NCI-H128 (cell line): ENCODE results near the gene RREB1.

Source experiments
- DNase-seq: peaks from one replicate; lab custom pipeline; 2025; ENCODE audit not compliant: unreplicated experiment; lab: John Stamatoyannopoulos, UW

Gene RREB1

DNA sequence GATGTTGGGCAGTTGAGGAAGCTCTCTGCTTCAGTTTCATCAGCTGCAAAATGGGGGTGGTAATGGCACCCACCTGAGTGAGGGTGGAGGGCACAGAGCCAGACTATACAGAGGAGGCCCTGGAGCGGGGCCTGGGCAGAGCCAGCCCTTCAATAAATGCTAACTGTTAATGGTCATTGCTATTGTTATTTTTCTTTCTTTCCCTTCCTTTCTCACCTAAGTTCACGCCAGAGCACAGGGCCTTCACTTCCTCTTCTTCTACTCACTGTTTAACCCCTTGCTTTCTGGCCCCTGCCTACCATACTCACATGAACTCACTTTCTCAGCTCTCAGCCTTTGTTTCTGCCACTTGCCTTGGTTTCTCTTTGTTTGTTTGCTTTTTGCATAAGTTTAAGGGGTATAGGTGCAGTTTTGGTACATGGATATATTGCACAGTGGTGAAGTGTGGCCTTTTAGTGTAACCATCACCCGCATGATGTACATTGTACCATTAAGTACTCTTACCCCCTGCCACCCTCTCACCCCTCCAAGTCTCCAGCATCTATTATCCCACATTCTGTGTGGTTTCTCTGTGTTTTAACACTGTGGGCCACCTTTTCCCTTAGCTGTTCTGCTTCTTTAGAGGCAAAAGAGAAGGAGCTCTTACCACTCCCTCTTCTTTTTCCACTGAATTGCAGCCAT, 7.5 kb upstream of the RREB1 start:
- no peak for DNase-seq

DNA sequence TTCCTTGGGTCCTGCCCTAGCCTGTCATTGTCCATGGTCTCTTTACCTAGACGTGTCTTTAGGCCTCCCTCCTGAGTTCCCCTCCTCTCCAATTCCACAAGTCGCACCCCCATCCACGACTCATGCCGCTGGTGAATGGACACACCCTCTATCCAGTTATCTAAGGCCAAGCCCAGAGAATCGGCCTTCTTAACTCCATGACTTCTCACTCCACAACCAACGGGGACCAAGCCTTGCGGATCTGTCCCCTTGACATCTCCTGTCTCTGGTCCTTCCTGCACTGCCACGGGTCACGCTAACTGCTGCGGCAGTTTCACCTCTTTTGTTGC, 7.0 kb upstream of the RREB1 start:
- DNase-seq, result no peak

DNA sequence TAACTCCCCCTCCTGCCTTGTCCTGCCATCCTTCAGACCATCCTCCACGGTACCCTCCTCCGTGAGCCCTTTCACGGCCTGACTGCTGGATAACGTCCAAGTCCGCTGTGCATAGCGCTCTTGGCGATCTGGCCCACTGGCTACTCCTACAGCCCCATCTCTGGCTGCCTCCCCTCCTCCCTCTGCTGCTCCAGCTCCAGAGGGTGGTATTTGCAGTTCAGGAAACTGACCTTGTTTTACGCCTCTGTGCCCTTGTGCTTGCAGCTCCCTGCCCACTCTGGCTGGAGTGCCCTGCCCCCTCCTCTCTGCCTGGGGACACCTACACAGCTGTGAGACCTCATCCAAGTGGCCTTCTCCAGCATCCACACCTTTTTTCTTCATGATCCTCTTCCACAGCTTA, 6.5 kb upstream of the RREB1 start:
- DNase-seq, result no peak

DNA sequence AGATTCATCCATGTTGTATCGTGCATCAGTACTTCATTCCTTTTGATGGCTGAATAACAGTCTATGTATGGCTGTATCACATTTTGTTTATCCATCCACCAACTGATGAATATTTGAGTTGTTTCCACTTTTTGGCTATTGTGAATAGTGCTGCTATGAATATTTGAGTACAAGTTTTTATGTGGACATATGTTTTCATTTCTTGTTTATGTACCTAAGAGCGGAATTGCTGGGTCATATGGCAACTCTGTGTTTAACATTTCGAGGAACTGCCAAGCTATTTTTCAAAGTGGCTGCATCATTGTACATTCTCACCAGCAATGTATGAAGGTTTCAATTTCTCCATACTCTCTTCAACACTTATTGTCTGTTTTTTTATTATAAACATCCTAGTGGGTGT, 3.0 kb upstream of the RREB1 start:
- no peak for DNase-seq

DNA sequence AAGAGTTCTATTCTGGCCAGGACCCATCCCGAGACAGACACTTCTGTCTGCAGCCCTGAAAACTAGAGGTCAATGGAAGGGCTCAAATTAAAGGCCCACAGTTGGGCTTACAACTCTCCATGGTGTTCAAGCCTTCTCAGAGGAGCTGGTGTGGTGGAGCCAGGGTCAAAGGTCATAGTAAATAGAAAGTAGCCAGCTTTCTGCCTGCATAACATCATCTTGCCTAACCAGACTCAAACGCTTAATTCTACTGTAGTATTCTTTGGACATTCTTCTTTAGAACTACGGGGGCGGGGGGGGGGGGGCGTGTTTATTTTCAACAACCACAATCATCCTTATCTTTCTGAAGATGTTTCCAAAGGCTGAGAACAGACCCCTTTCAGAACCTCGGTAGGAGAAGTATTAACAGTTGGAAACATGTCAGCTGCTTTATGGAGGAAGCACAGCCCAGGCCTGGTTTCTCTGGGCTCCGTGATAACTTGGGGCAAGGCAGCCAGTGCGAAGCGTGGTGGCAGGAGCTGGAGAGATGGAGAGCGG, 1.5 kb upstream of the RREB1 start:
- DNase-seq, result no peak

DNA sequence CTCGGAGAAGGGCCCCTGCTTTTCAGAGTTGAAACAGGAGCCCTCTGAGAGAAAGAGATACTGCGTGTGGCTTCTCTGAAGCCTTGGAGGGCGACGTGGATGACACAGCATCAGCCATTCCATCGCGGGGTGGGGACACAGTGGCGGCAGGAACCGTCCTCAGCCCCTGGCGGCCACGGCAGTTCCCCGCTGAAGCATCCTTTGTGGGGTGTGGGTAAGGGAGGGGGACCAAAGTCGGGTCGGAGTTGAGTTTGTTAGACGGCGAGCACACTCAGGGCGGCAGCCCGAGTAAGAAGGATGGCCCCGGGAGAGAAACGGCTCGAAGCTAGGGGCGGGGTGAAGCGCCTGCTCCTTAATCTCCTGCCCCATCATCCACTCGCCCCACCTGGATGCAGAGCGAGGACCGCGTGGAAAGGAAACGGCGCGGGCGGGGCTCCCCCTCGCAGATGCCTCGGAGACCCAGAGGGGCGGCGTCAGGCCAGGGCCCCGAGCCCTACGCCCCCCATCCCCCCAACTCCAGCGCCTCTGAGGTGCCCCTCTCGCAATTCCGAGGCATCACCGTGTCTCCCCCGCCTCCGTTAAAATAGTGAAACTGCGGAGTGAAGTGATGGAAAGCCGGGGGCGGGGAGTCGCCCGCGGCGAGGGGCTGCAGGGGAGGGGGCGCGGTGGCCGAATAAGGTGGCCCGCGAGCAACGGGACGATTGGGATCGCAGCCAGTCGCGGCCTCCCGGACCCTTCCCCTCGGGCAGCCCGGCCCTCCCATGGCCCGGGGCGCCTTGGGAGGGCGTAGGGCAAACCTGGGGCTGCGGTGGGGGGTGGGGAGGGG, 796 bp upstream of the RREB1 start:
- DNase-seq, result no peak

DNA sequence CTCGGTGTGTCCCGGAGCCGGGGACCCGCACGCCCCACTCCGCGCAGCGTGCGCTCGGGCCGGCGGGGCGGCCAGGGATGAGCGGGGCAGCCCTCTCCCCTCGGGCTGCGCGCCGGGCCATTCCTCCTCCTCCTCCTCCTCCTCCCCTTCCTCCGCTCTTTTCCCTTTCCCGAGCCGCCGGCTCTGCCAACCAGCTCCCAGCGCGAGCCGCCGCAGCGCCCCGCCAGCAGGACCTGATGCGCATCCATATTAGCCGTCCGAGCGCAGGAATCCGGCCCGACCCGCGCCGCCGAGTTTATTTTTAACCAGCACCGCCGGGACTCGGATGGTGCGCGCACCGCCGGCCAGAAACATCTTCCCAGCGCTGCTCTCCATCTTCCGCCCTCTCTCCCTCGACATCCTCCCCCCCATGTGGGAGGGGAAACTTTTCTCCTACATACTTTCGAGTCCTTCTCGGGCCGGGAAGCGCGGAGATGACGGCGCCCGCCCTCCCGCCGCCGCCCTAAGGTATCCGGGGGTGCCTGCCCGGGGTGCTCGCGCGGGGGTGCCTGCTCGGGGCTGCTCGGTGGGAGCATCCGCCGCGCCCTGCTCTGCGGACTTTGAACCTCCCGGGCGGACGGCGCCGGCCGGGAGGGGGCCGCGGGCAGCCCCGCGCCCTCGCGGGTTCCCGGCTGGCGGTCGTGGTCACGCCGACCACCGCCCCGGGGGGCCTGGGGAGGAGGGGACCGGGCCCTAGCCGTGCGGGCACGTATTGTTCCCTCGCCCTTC, 619 bp downstream of the RREB1 start:
- DNase-seq, result no peak

DNA sequence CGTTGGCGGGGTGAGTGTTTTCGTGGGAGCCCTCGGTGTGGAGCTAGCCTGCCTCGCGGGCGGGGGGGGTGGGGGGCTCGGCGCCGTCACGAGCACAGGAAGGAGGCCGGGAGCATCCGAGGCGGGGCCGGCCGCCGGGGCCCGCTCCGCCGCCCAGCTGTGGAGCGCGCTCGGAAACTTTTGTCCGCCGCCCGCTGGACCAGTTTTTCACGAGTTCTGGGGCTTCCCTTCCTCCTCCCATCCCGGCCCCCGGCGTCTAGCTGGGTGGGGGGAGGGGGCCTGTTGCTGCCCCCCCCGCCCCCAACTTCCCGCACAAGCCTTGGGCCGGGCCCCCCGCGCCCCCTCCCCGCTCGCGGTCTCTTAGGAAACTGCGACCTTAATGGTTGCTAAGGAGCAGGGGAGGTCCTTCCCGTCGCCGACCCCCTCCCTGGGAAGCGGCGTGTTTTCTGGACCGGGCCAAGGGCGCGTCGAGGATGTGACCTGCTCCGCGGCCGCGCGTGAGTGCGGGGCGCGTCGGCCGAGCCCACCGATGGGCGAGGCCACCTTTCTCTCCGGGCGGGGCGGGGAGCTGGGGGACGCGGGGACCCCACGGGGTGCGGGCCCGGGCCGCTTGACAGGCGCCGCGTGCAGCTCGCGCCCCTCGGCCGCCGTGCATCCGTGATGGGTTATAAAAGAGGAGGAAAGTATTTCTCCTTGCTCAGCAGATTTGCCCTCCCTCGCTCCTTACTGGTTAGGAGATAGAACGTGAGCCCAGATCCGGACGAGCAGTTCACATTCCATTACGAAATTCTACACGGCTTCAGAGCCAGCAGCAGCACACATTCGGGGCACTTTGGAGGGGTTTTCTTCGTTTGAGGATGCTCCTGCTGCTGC, 1.4 kb downstream of the RREB1 start:
- no peak for DNase-seq

DNA sequence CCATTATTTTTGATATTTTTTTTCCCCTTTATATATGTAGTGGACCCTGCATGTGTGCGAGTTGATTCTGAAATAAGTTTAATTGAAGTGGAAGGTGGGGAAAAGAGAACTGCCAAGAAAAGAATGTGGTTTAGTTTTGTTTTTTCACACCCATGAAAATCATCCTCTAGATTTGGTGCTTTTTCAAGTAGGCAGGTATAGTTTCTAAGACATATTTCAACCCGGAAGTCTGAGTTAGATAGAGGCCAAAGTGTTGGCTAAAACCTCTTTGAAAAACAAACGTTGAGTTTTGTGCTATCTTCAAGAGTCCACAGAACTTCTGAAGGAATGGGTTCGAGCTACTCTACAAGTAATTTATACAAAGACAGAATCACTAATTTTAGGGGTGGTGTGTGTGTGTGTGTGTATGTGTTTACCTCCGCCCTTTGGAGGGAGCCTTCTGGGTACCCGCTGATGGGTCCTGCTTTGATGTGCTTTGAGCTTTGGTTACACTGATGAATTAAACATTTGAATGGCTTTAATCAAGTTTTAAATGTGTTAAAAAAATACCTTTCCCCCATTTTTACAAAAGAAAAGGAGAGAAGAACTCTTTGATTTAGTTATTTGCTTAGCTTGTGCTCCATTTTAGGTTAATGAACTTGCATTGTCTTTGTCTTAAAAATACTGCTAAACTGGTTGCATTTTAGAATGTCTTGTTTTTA, 2.5 kb downstream of the RREB1 start:
- no peak for DNase-seq

DNA sequence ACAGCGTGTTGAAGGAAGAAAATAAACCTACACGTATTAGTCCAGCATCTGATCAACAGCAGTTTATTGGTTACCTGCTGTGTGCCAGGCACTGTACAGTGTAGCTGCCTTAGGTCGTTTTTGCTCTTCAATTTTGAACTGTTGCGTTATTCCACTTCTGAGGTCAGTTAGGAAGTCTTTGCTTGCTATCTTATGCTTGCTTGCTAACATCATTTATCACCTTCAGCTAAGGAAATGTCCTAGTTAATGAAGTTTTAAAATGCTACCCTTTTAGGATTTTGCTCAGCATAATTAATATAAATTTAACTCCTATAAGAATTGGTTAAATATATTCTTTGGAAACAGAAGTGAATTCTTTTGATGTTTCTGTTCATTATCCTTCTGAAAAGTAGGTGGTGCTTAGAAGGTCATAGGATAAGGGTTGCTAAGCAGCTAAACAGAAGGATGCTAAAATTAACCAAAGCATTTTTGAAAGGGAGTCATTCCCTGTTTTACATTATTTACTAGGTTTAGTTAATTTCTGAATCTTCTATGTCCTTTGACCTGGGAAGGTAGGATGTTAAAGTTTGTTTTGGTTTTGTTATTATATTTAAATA, 3.4 kb downstream of the RREB1 start:
- no peak for DNase-seq

DNA sequence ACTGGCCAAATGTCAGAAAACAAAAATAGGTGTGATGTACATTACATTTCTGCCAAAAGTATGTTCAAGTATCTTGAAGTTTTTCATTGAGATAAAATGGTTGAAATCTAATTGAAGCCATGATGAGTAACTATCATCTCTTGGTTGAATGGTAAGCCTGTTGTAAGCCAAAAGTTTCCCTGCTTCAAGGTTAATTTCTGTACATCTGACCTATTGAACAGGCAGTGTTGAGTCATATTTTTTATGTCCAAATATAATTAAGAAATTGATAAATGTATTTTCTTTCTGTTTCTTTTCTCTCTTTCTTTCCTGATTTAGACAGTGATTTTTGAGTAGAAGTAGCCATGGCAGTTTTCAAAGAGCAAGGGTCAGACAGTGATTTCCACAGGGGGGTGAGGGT, 4.4 kb downstream of the RREB1 start:
- DNase-seq, result no peak

DNA sequence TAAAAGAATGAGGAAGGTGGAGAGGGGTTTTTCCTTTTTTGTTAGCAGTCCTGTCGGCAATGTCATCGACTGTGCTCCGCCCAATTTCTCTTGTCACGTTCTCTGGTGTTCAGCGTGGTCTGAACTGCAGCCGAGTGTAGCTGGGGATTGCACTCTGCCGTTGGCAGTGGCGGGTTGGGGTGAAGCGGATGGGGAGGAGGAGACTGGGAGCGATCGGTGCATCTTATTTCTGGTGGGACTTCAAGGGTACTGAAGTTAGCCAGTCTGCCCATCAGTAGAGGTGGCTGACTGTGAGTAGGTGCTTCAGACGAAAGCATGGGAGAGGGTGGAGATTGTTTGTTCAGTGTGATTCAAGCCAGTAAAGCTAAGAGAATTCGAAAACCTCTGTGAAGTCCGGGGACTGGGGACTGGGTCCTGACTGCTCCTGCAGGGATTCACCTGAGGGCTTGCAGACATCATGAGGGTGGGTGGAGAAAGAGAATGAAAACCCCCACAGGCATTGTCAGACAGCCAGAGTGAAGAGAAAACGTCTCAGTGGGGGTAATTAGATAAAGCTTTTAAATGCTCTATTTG, 5.1 kb downstream of the RREB1 start:
- DNase-seq, result no peak

DNA sequence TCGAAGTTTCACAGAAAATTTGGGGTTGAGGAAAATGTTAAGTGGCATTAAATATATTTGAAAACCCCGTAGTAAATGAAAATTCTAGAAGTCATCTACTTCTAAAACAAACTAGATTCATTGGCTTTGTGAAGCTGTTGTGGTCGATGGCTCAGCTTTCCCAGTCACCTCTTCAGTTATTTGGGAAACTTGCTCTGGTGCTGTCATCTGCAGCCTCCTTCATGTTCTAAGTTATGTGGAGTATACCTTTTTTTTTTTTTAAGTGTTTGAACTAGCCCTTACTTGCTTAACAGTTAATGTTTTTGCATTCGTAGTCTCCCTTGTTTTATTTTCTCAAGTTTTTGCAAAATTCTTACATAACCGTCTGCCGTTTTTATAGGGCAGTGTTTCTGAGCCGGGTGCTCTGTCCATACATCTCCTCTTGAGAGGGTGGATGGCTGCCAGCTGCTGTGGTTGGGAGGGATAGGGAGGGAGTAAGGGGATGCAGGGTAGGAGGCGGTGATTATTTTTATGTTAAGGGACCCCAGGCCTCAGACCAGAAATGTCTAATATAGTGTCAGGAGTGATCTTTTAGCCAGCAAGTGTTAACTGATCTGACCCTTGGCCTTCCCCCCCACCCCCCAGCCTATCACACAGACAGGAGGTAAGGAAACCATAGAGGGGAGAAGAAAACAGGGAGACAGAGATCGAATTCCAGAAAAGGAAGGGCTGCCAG, 7.1 kb downstream of the RREB1 start:
- DNase-seq, result no peak

DNA sequence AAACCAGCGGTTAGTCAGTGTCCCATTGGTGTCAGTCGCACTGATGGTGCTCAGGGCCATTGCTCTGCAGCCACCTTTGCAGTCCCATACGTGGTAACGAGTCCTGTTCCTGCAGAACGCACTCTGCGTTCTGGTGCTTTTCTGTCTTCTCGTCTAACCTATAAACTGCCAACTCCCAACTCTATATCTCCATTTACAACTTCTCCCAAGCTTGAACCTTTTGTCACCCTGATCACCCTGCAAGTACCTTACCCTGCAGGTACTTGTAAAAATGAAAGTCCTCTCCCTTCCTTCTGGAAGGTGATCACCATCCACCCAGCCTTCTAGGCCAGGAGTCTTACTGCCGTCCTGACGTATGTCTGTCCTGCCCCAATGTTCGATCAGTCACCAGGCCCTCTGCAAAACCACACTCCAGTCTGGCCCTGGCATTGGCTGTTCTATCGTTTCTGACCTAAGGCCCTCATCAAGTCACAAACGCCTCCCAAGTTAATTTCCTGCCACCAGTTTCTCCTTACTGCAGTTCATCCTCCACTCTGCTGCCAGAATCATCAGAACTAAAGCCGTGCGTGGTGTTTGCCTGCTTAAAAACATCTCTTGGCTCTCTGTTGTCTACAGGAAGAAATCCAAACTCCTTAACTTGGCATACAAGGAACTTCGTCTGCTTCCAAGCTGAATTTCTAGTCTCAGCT, 7.9 kb downstream of the RREB1 start:
- DNase-seq, result no peak

DNA sequence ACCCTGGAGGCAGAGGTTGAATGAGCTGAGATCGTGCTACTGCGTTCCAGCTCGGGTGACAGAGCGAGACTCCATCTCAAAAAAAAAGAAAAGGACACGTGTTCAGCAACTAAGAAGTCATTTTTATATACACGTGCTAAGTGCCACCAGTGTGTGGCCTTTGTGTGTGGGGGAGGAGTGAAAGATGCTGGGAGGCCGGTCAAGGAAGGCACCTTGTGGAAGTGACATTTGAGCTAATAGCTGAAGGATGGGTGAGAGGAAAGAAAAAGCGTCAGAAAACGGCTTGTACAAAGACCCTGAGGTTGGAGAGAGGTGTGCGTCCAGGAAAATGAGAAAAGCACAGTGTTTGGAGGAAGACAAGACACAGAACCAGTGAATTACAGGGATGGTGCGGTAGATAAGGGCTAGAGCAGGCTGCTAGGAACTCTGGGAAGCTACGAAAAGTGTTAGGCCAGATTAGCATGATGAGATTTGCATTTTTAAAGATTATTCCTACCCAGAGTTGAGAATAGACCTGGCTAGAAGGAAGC, 11.6 kb downstream of the RREB1 start:
- no peak for DNase-seq

DNA sequence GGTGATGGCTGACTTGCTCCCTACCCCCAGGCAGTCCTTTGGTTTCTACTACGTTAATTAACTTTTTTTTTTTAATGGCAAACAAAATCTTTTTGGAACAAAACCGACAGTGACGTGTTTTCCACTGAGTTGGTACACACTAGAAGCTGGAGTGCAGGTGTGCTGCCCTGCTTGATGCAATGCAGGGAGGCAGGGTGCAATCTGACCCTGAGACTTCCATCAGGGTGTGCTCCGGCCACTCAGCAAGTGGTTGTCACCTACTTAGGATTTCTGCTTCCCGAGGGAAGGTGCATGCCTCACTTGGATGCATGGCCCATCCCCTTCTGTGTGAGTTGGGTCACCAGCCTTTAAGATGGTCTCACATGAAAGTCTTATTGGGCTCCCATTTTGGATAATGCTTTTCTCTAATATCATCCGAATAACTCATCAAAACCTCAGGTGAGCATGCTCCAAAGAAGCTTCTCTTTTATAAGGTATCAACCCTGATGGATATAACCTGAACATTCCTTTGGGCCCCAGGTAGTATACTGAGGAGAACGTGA, 14.0 kb downstream of the RREB1 start:
- DNase-seq, result no peak

DNA sequence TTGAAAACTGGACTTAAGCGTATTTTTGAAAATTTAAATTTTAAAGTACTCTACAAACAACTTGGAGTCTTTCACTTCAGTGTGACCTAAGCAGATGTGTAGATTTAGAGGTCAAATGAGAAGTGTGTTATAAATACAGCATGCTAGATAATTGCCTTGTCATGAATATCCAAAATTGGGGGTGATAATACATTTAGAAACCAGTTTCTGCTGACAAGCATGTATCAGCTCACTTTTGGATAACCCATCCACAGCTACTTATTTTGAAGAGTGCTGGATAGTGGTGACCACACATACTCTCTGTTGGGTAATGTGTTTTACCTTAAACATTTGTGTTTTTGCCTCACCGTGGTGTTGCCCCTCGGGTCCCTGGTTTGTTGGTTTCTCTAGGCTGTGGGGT, 14.9 kb downstream of the RREB1 start:
- DNase-seq, result no peak

DNA sequence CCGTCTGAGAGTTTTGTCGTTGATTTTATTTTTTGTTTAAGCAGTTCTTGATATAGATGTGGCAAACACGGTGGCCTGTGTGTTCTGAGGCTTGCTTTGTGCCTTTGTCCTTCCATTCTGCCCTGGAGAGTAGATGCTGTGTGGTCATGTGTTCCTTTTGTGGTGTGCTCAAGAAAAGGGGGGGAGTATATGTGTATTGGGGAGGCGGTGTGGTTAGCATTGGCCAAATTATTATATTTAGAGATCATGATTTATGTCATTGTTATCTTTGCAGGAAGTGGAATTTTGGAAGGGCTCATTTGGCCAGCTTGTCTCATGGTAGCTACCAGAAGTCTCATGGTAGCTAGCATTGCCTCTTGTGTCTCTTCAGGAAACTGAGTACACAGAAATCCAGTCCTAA, 16.4 kb downstream of the RREB1 start:
- DNase-seq, result no peak
